Ishikawa (cell line): ENCODE measurements around the gene PITPNC1.

Source experiments
- EGR1 ChIP-seq: IDR thresholded peaks from 2 replicates; pipeline ENCODE4 v1.6.1; 2012
- EP300 ChIP-seq: IDR thresholded peaks from 2 replicates; pipeline ENCODE4 v1.6.1; 2012; ENCODE audit warnings: borderline replicate concordance
- FOXM1 ChIP-seq: IDR thresholded peaks from 2 replicates; pipeline ENCODE4 v1.6.1; 2012; ENCODE audit warnings: low read depth, borderline replicate concordance
- TF ChIP-seq, protein P1 (sequence below): IDR thresholded peaks from 2 replicates; pipeline ENCODE4 v1.6.1; 2012
- TF ChIP-seq, protein P2 (sequence below): IDR thresholded peaks from 2 replicates; pipeline ENCODE4 v1.6.1; 2012

DNA sequence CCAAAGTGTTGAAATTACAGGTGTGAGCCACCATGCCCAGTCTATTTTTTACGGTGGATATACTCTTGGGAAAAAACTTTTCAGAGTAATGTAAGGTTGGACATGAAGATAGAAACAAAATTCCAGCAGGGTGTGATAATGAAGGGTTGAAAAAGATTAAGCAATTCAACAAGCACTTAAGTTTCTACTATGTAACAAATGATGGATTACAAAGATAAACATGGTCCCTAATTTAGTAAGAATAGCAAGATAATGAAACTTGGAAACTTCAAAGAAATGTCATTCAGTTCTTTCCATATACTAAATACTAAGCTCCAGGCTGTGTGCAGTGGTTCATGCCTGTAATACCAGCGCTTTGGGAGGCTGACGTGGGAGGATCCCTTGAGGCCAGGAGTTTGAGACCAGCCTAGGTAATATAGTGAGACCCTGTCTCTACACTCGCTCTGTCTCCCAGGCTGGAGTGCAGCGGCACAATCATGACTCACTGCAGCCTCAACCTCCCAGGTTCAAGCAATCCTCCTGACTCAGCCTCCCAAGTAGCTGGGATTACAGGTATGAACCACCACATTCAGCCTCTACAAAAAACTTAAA, 41.7 kb upstream of the PITPNC1 start:
- TF ChIP-seq FOXM1 = no peak
- no peak for TF ChIP-seq EGR1
- no peak for TF ChIP-seq EP300
- TF ChIP-seq, protein P1, sequence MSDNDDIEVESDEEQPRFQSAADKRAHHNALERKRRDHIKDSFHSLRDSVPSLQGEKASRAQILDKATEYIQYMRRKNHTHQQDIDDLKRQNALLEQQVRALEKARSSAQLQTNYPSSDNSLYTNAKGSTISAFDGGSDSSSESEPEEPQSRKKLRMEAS = no peak
- TF ChIP-seq, protein P2, sequence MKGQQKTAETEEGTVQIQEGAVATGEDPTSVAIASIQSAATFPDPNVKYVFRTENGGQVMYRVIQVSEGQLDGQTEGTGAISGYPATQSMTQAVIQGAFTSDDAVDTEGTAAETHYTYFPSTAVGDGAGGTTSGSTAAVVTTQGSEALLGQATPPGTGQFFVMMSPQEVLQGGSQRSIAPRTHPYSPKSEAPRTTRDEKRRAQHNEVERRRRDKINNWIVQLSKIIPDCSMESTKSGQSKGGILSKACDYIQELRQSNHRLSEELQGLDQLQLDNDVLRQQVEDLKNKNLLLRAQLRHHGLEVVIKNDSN = no peak
